Inflammatory macrophage (primary cell): Measurements from ENCODE around the gene MUC6.
"Not testable (repeated sequence)": the region's sequence is repeated elsewhere in the genome, so short reads cannot be mapped to it uniquely, and the experiment has no call there.

ENCODE experiments used
- DNase-seq, 2 donors: peaks; one replicate each; pipeline ENCODE4 v3.0.0-alpha.2; 2020 to 2022

The MUC6 gene

GRCh38 chr11:984546-984945 lies 52.0 kb downstream of the MUC6 start:
- DNase-seq = no peak

- no peak for DNase-seq
Observed at GRCh38 chr11:981764-982163, 54.8 kb downstream of the MUC6 start.

- DNase-seq = no peak
Observed at GRCh38 chr11:980438-981357, 55.8 kb downstream of the MUC6 start.

GRCh38 chr11:978781-979180 lies 57.7 kb downstream of the MUC6 start:
- no peak for DNase-seq

GRCh38 chr11:977830-978720 lies 58.4 kb downstream of the MUC6 start:
- DNase-seq = no peak

- no peak for DNase-seq
Observed at GRCh38 chr11:976431-977160, 59.9 kb downstream of the MUC6 start.

GRCh38 chr11:975827-976226 lies 60.7 kb downstream of the MUC6 start:
- DNase-seq = peak; percentile 37 to 51

GRCh38 chr11:975376-975775 lies 61.1 kb downstream of the MUC6 start:
- DNase-seq = not testable (repeated sequence)

GRCh38 chr11:973237-973636 lies 63.3 kb downstream of the MUC6 start:
- no peak for DNase-seq

- DNase-seq = no peak
Observed at GRCh38 chr11:972523-973211, 63.9 kb downstream of the MUC6 start.

GRCh38 chr11:971731-972365 lies 64.7 kb downstream of the MUC6 start:
- peak in 1 of 2 donors; percentile 6 for DNase-seq

- DNase-seq = peak in 1 of 2 donors; percentile 7
Observed at GRCh38 chr11:971092-971690, 65.3 kb downstream of the MUC6 start.

GRCh38 chr11:970319-970871 lies 66.1 kb downstream of the MUC6 start:
- DNase-seq = peak in 1 of 2 donors; percentile 30

- no peak for DNase-seq
Observed at GRCh38 chr11:969651-970205, 66.8 kb downstream of the MUC6 start.

- DNase-seq = no peak
Observed at GRCh38 chr11:968822-969221, 67.7 kb downstream of the MUC6 start.

- peak; percentile 9 to 51 for DNase-seq
Observed at GRCh38 chr11:967995-968751, 68.3 kb downstream of the MUC6 start.

GRCh38 chr11:965206-965775 lies 71.2 kb downstream of the MUC6 start:
- no peak for DNase-seq

GRCh38 chr11:963852-964251 lies 72.7 kb downstream of the MUC6 start:
- DNase-seq = no peak
